Uterus (tissue), 4 donors: ENCODE measurements around the gene THSD4. TPM values are rescaled to one million over a fixed set of nuclear protein-coding genes. Genes with fewer than 3 reads are reported as not detected.

Source experiments
- DNase-seq, 2 donors: peaks; one replicate each; pipeline ENCODE4 v3.0.0-alpha.2; 2019 to 2020
- H3K27ac ChIP-seq, 2 donors: fragments of 200-600 bp; sonication (generic); 1 replicate in 1 of 2; 2 replicates in 1 of 2; pipeline ENCODE4 v1.5.1; 2016 to 2018
- H3K27me3 ChIP-seq, 2 donors: fragments of 200-600 bp; sonication (generic); one replicate each; pipeline ENCODE4 v1.5.1; 2018 to 2019; ENCODE audit warnings: control low read depth in 1 of 2
- H3K36me3 ChIP-seq, 2 donors: fragments of 200-600 bp; sonication (generic); one replicate each; pipeline ENCODE4 v1.5.1; 2019; ENCODE audit warnings: control low read depth in 1 of 2
- H3K4me1 ChIP-seq, 2 donors: fragments of 200-600 bp; sonication (generic); one replicate each; pipeline ENCODE4 v1.5.1; 2018 to 2019; ENCODE audit warnings: control low read depth in 1 of 2
- H3K4me3 ChIP-seq, 2 donors: fragments of 200-600 bp; sonication (generic); 1 replicate in 1 of 2; 2 replicates in 1 of 2; pipeline ENCODE4 v1.5.1; 2018 to 2019; ENCODE audit warnings: mild to moderate bottlenecking in 1 of 2
- H3K9me3 ChIP-seq, 2 donors: fragments of 200-600 bp; sonication (generic); one replicate each; pipeline ENCODE4 v1.5.1; 2019; ENCODE audit warnings: control low read depth in 1 of 2
- POLR2A ChIP-seq, 2 donors: fragments of 450-650 bp; IDR thresholded peaks; one replicate each; pipeline ENCODE4 v1.6.1; 2016; ENCODE audit warnings: antibody characterized with exemption in 2 of 2, mild to moderate bottlenecking in 1 of 2, moderate library complexity in 1 of 2
- intact Hi-C: fragments of 100-400 bp; cut with DNase I; formaldehyde crosslinking; loops from one replicate; pipeline ENCODE4 v1.15.1; 2023; ENCODE audit warnings: low total_unique reads
- total RNA-seq, 4 donors: library from RNA; depleted of rRNA in 3 of 4; stranded (reverse); fragments of >200 nt in 3 of 4; gene quantifications; one replicate each; pipeline versions ENCODE4 v1.1.0 to v1.2.4, GENCODE V29; 2014 to 2023
- TF ChIP-seq, protein P1 (sequence below), 4 experiments: fragments of 200-600 bp in 2 of 4; fragments of 450-650 bp in 2 of 4; sonication (generic) in 2 of 4; IDR thresholded peaks; one replicate each; pipeline ENCODE4 v1.5.1; 2016 to 2019; ENCODE audit warnings: antibody characterized with exemption in 4 of 4, mild to moderate bottlenecking in 2 of 4, moderate library complexity in 1 of 4
- donor health status: DM: yes; HTN: yes; CAD: no.

The THSD4 gene
- total RNA-seq, 4 donors from 2014 or later = 7.1 to 144 (median 35.4) TPM

DNA sequence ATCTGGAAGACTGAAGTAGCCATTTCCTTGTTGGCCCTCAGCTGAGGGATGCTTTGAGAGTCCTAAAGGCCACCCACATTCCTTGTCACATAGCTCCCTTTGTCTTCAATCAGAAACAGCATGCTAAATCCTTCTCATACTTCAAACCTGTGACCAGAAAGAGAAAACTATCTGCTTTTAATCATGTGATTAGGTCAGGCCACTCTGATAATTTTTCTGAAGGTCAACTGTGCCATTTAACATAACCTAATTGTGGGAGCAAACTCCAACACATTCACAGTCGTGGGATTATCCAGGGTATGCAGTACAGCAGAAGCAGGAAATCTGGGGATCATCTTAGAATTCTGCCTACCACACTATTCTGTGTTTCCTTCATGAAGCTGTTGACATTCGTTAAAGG, 471.2 kb downstream of the THSD4 start:
- no peak overlapping the region for H3K4me3 ChIP-seq
- H3K4me1 ChIP-seq = no peaks in the 10 kb centered on the region
- DNase-seq = no peak
- H3K27ac ChIP-seq = no peak overlapping the region
- H3K9me3 ChIP-seq = peaks cover 0 to 29% of the 10 kb centered on the region in 2 donors
- TF ChIP-seq POLR2A (IDR thresholded peaks at IDR 0.05) = no peak
- TF ChIP-seq, protein P1, sequence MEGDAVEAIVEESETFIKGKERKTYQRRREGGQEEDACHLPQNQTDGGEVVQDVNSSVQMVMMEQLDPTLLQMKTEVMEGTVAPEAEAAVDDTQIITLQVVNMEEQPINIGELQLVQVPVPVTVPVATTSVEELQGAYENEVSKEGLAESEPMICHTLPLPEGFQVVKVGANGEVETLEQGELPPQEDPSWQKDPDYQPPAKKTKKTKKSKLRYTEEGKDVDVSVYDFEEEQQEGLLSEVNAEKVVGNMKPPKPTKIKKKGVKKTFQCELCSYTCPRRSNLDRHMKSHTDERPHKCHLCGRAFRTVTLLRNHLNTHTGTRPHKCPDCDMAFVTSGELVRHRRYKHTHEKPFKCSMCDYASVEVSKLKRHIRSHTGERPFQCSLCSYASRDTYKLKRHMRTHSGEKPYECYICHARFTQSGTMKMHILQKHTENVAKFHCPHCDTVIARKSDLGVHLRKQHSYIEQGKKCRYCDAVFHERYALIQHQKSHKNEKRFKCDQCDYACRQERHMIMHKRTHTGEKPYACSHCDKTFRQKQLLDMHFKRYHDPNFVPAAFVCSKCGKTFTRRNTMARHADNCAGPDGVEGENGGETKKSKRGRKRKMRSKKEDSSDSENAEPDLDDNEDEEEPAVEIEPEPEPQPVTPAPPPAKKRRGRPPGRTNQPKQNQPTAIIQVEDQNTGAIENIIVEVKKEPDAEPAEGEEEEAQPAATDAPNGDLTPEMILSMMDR (IDR thresholded peaks at IDR 0.05) = no peak
- no peaks in the 10 kb centered on the region for H3K27me3 ChIP-seq
- H3K36me3 ChIP-seq = no peaks in the 10 kb centered on the region
- intact Hi-C loops = no loop called here

DNA sequence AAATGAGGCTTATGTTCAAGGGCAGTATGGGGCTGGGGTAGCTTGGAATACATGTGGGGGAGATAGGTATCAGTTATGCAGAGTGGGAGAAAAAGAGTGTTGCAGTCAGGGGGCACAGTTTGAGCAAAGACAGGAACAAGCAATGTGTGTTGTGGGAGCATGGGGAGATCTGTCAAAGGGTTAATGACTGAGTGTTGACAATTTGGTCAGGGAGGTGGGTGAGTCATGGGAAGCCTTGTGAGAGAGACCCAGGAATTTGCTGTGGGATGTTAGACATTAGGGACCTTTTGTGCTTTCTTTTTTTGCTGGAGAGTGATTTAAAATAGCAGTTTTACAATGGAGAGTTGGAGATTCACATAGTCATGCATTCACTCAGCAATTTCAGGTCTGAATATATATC, 473.5 kb downstream of the THSD4 start:
- Histone ChIP-seq H3K4me3 (no peak overlapping the region), H3K27ac (no peak overlapping the region), H3K9me3 (peaks cover 0 to 27% of the 10 kb centered on the region in 2 donors), H3K4me1 (no peaks in the 10 kb centered on the region), H3K27me3 (no peaks in the 10 kb centered on the region), H3K36me3 (no peaks in the 10 kb centered on the region)
- no peak for DNase-seq
- intact Hi-C loops = no loop called here
- no peak for TF ChIP-seq POLR2A (IDR thresholded peaks at IDR 0.05)
- TF ChIP-seq, protein P1 (IDR thresholded peaks at IDR 0.05) = no peak

DNA sequence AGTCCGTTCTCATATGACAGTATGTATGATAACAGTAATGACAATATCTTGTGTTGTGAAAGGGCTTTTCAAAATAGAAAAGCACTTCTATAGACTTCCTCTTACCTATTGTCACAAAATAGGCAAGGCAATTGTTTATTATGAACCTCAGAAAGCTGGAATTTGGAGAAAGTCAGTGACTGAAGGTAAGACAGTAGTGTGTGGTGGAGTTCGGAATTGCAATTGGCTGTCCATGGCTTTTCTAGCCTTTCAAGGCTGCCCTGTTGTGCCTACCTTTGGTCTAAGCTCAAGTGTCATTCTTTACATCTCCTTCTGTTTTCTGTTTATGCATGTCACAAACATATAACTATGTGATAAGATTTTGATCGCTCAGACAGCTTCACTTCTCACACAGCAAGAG, 475.8 kb downstream of the THSD4 start:
- H3K4me3 ChIP-seq = no peak overlapping the region
- intact Hi-C loops = no loop called here
- H3K27ac ChIP-seq = no peak overlapping the region
- H3K36me3 ChIP-seq = no peaks in the 10 kb centered on the region
- H3K27me3 ChIP-seq = no peaks in the 10 kb centered on the region
- peaks cover 0 to 5% of the 10 kb centered on the region in 2 donors for H3K9me3 ChIP-seq
- TF ChIP-seq POLR2A (IDR thresholded peaks at IDR 0.05) = no peak
- TF ChIP-seq, protein P1 (IDR thresholded peaks at IDR 0.05) = no peak
- no peak for DNase-seq
- no peaks in the 10 kb centered on the region for H3K4me1 ChIP-seq

DNA sequence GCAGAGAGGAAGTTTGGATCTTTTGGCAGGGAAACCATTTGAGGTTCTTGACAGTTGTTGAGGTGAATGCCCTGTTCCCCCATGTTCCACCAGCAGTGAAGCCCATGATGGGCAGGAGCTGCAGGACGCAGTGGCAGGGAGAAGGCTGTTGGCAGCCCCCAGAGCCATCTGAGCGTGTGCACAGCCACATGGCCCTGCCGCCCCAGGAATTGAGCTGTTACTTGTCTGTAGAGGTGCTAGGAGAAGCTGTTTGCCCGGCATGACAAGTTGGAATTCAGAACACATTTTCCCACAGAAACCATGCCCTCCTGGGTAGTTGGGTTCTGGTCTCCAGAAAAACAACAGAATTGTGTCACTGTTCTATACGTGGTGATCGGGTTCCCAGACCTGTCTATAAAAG, 476.9 kb downstream of the THSD4 start:
- no peak for DNase-seq

DNA sequence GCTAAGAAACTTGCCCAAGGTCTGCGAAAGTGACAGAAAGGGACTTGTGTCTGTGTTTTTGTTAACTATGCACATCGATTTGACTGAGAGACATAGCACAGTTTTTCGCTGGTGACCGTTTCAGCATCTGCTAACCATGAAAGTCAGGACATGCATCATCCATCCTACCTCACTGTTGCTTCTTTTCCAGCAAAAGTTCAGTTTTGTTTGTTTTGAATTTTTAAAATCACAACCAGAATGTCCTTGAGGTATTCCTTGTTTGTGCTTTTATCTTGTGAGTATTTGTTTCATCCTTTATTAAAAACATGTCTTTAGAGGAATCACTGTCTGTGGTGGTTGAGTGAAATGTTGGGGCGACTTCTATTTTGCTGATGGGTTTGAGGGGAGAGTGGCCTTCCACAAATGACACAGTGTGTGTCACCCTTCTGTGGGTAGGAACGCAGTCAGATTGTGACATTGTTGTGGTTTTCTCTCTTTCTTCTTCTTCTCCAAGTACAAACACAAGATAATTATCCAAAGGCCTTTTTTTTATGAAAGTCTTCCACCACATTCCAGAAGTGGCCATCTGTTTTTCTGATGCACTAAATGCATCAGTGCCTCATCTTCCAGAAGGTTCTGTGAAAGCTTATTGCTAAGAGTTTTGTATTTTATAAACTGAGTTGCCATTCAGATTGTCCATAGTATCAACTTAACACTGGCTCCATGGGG, 480.7 kb downstream of the THSD4 start:
- intact Hi-C loops = no loop called here
- TF ChIP-seq, protein P1 (IDR thresholded peaks at IDR 0.05) = no peak
- TF ChIP-seq POLR2A (IDR thresholded peaks at IDR 0.05) = no peak
- no peak overlapping the region for H3K4me3 ChIP-seq
- peaks cover 0 to 8% of the 10 kb centered on the region in 2 donors for H3K4me1 ChIP-seq
- no peak for DNase-seq
- H3K36me3 ChIP-seq = no peaks in the 10 kb centered on the region
- H3K27ac ChIP-seq = peak overlapping the region; percentile 40 to 63
- no peaks in the 10 kb centered on the region for H3K9me3 ChIP-seq
- H3K27me3 ChIP-seq = no peaks in the 10 kb centered on the region

More for the DNA sequence above, 476.9 kb downstream of the THSD4 start:
- no peaks in the 10 kb centered on the region for H3K9me3 ChIP-seq
- intact Hi-C loops = no loop called here
- TF ChIP-seq, protein P1 (IDR thresholded peaks at IDR 0.05) = no peak
- TF ChIP-seq POLR2A (IDR thresholded peaks at IDR 0.05) = no peak
- no peak overlapping the region for H3K27ac ChIP-seq
- H3K27me3 ChIP-seq = no peaks in the 10 kb centered on the region
- H3K4me3 ChIP-seq = no peak overlapping the region
- no peaks in the 10 kb centered on the region for H3K36me3 ChIP-seq
- H3K4me1 ChIP-seq = no peaks in the 10 kb centered on the region
